ENCODE measurements around the gene KRT9. TPM values are rescaled to one million over a fixed set of nuclear protein-coding genes. Genes with fewer than 3 reads are reported as not detected.
A peak's percentile ranks its signal among the peaks of the same experiment; 100 is the strongest.
"Not testable (repeated sequence)": the region's sequence is repeated elsewhere in the genome, so short reads cannot be mapped to it uniquely, and the experiment has no call there.

Gene KRT9
- total and polyA plus RNA-seq, 4 donors: not detected

GRCh38 chr17:41546819-41547218 is 25.0 kb downstream of the KRT9 start:
- no peak for TF ChIP-seq CTCF (IDR thresholded peaks at IDR 0.05; ENCODE audit: control extremely low read depth, extremely low read depth)
- Histone ChIP-seq H3K36me3 (ENCODE audit: control insufficient read depth in 4 of 4, insufficient read depth in 4 of 4, low read length in 4 of 4) (no peaks in the 10 kb centered on the region), H3K27ac (ENCODE audit: low read depth in 1 of 2, low read length in 1 of 2) (no peak overlapping the region), H3K9ac (ENCODE audit: insufficient read depth in 1 of 2, low read length in 2 of 2) (no peak overlapping the region), H3K9me3 (ENCODE audit: control insufficient read depth in 4 of 4, insufficient read depth in 3 of 4, low read length in 3 of 4) (peaks cover 0 to 5% (median 0%) of the 10 kb centered on the region in 4 donors), H3K4me3 (no peak overlapping the region), H3K4me1 (ENCODE audit: control insufficient read depth in 5 of 5, insufficient read depth in 5 of 5, low read length in 5 of 5) (peaks cover 0 to 16% (median 5%) of the 10 kb centered on the region in 5 donors), H3K27me3 (ENCODE audit: control insufficient read depth in 3 of 3, insufficient read depth in 3 of 3, low read length in 2 of 3) (no peaks in the 10 kb centered on the region)
- DNase-seq (no peak), ATAC-seq (ENCODE audit: insufficient read depth, low FRiP score) (no peak)
- WGBS, 2 donors: 92 to 98% methylated on average over 3 of the region's 3 CpGs

GRCh38 chr17:41545829-41546410 is 25.9 kb downstream of the KRT9 start:
- ATAC-seq (ENCODE audit: insufficient read depth, low FRiP score) (no peak), DNase-seq (no peak)
- Histone ChIP-seq H3K9ac (ENCODE audit: insufficient read depth in 1 of 2, low read length in 2 of 2) (no peak overlapping the region), H3K27me3 (ENCODE audit: control insufficient read depth in 3 of 3, insufficient read depth in 3 of 3, low read length in 2 of 3) (no peaks in the 10 kb centered on the region), H3K27ac (ENCODE audit: low read depth in 1 of 2, low read length in 1 of 2) (no peak overlapping the region), H3K4me3 (no peak overlapping the region), H3K9me3 (ENCODE audit: control insufficient read depth in 4 of 4, insufficient read depth in 3 of 4, low read length in 3 of 4) (peaks cover 0 to 5% (median 0%) of the 10 kb centered on the region in 4 donors), H3K36me3 (ENCODE audit: control insufficient read depth in 4 of 4, insufficient read depth in 4 of 4, low read length in 4 of 4) (no peaks in the 10 kb centered on the region), H3K4me1 (ENCODE audit: control insufficient read depth in 5 of 5, insufficient read depth in 5 of 5, low read length in 5 of 5) (peaks cover 0 to 16% (median 5%) of the 10 kb centered on the region in 5 donors)
- WGBS, 2 donors: 84 to 85% methylated on average over 13 of the region's 13 CpGs
- TF ChIP-seq CTCF (IDR thresholded peaks at IDR 0.05; ENCODE audit: control extremely low read depth, extremely low read depth): no peak

GRCh38 chr17:41544935-41545334 is 26.9 kb downstream of the KRT9 start:
- WGBS, 2 donors: 91 to 94% methylated on average over 5 of the region's 5 CpGs
- no peak overlapping the region for H3K27ac ChIP-seq (ENCODE audit: low read depth in 1 of 2, low read length in 1 of 2)
- TF ChIP-seq CTCF (IDR thresholded peaks at IDR 0.05; ENCODE audit: control extremely low read depth, extremely low read depth): no peak

GRCh38 chr17:41544491-41544892 is 27.4 kb downstream of the KRT9 start:
- no peak for TF ChIP-seq CTCF (IDR thresholded peaks at IDR 0.05; ENCODE audit: control extremely low read depth, extremely low read depth)
- WGBS, 2 donors: 49 to 73% methylated on average over 5 of the region's 5 CpGs
- peaks cover 0 to 5% (median 0%) of the 10 kb centered on the region in 4 donors for H3K9me3 ChIP-seq (ENCODE audit: control insufficient read depth in 4 of 4, insufficient read depth in 3 of 4, low read length in 3 of 4)
- no peaks in the 10 kb centered on the region for H3K27me3 ChIP-seq (ENCODE audit: control insufficient read depth in 3 of 3, insufficient read depth in 3 of 3, low read length in 2 of 3)
- H3K4me3 ChIP-seq: no peak overlapping the region
- no peak for ATAC-seq (ENCODE audit: insufficient read depth, low FRiP score)
- peak in 2 of 3 donors; percentile 18 to 67 for DNase-seq
- peaks cover 0 to 15% (median 6%) of the 10 kb centered on the region in 5 donors for H3K4me1 ChIP-seq (ENCODE audit: control insufficient read depth in 5 of 5, insufficient read depth in 5 of 5, low read length in 5 of 5)
- H3K9ac ChIP-seq (ENCODE audit: insufficient read depth in 1 of 2, low read length in 2 of 2): no peak overlapping the region
- no peaks in the 10 kb centered on the region for H3K36me3 ChIP-seq (ENCODE audit: control insufficient read depth in 4 of 4, insufficient read depth in 4 of 4, low read length in 4 of 4)
- H3K27ac ChIP-seq (ENCODE audit: low read depth in 1 of 2, low read length in 1 of 2): peak overlapping the region in 1 of 2 donors; percentile 33

More at GRCh38 chr17:41544935-41545334, 26.9 kb downstream of the KRT9 start:
- Histone ChIP-seq H3K4me3 (no peak overlapping the region), H3K9ac (ENCODE audit: insufficient read depth in 1 of 2, low read length in 2 of 2) (no peak overlapping the region), H3K4me1 (ENCODE audit: control insufficient read depth in 5 of 5, insufficient read depth in 5 of 5, low read length in 5 of 5) (peaks cover 0 to 16% (median 6%) of the 10 kb centered on the region in 5 donors), H3K9me3 (ENCODE audit: control insufficient read depth in 4 of 4, insufficient read depth in 3 of 4, low read length in 3 of 4) (peaks cover 0 to 5% (median 0%) of the 10 kb centered on the region in 4 donors), H3K27me3 (ENCODE audit: control insufficient read depth in 3 of 3, insufficient read depth in 3 of 3, low read length in 2 of 3) (no peaks in the 10 kb centered on the region), H3K36me3 (ENCODE audit: control insufficient read depth in 4 of 4, insufficient read depth in 4 of 4, low read length in 4 of 4) (no peaks in the 10 kb centered on the region)
- DNase-seq: no peak
- ATAC-seq (ENCODE audit: insufficient read depth, low FRiP score): no peak

GRCh38 chr17:41542786-41543185 is 29.1 kb downstream of the KRT9 start:
- not testable (repeated sequence) for H3K36me3 ChIP-seq (ENCODE audit: control insufficient read depth in 4 of 4, insufficient read depth in 4 of 4, low read length in 4 of 4); H3K27me3 ChIP-seq (ENCODE audit: control insufficient read depth in 3 of 3, insufficient read depth in 3 of 3, low read length in 2 of 3); H3K4me3 ChIP-seq; H3K9ac ChIP-seq (ENCODE audit: insufficient read depth in 1 of 2, low read length in 2 of 2); DNase-seq; H3K9me3 ChIP-seq (ENCODE audit: control insufficient read depth in 4 of 4, insufficient read depth in 3 of 4, low read length in 3 of 4); ATAC-seq (ENCODE audit: insufficient read depth, low FRiP score); H3K27ac ChIP-seq (ENCODE audit: low read depth in 1 of 2, low read length in 1 of 2)
- WGBS, 2 donors: 85 to 87% methylated on average over 10 of the region's 10 CpGs
- H3K4me1 ChIP-seq (ENCODE audit: control insufficient read depth in 5 of 5, insufficient read depth in 5 of 5, low read length in 5 of 5): peaks cover 0 to 12% (median 0%) of the 10 kb centered on the region in 5 donors
